Activated CD8-positive, alpha-beta T cell treated with anti-CD3 and anti-CD28 coated beads for 36 hours (primary cell): Measurements from ENCODE around the gene CCND2. TPM values are rescaled to one million over a fixed set of nuclear protein-coding genes. Genes with fewer than 3 reads are reported as not detected.

Experiments
- ATAC-seq: fragments of 200-7000 bp; cut with Tn5 transposase; one replicate; pipeline ENCODE4 v1.10.0; 2021; ENCODE audit warnings: mild to moderate bottlenecking, moderate library complexity
- CTCF ChIA-PET: fragments of 350-600 bp; sonication (Branson Sonifier 250); formaldehyde crosslinking; loops from one replicate; lab custom pipeline; 2021; ENCODE audit warnings: antibody characterized with exemption; lab: Charles Lee
- POLR2A ChIA-PET: fragments of 350-600 bp; sonication (Branson Sonifier 250); formaldehyde crosslinking; loops from one replicate; lab custom pipeline; 2021; ENCODE audit warnings: antibody characterized with exemption; lab: Charles Lee
- DNase-seq: peaks from one replicate; pipeline ENCODE4 v3.0.0-alpha.2; 2020
- H3K27ac Mint-ChIP-seq: one replicate; pipeline ENCODE4 v1.8.0; 2021; ENCODE audit warnings: mild to moderate bottlenecking, mixed read lengths
- H3K27me3 Mint-ChIP-seq: one replicate; pipeline ENCODE4 v1.8.0; 2021; ENCODE audit warnings: mixed read lengths
- H3K36me3 Mint-ChIP-seq: one replicate; pipeline ENCODE4 v1.8.0; 2021; ENCODE audit warnings: low read depth, mixed read lengths
- H3K4me1 Mint-ChIP-seq: one replicate; pipeline ENCODE4 v1.8.0; 2021; ENCODE audit warnings: low read depth, mixed read lengths
- H3K4me3 Mint-ChIP-seq: one replicate; pipeline ENCODE4 v1.8.0; 2021; ENCODE audit warnings: mild to moderate bottlenecking, moderate library complexity, mixed read lengths
- H3K9me3 Mint-ChIP-seq: one replicate; pipeline ENCODE4 v1.8.0; 2021; ENCODE audit warnings: mixed read lengths
- CTCF ChIP-seq: fragments of 200-600 bp; IDR thresholded peaks from one replicate; pipeline ENCODE4 v1.8.0; 2022; ENCODE audit warnings: antibody characterized with exemption, mild to moderate bottlenecking
- intact Hi-C: fragments of 100-400 bp; cut with micrococcal nuclease; formaldehyde crosslinking; loops from one replicate; pipeline ENCODE4 v1.10.0; 2022
- total RNA-seq, 2 experiments: library from RNA; stranded (reverse); gene quantifications; one replicate each; pipeline ENCODE4 v1.2.3, GENCODE V29; 2021

The CCND2 gene
- total RNA-seq, 2 experiments from 2014 or later: 617 to 639 TPM

GRCh38 chr12:4302881-4303280 lies 29.3 kb downstream of the CCND2 start:
- Mint-ChIP-seq H3K9me3 (no peaks in the 10 kb centered on the region), H3K27me3 (no peaks in the 10 kb centered on the region), H3K36me3 (peaks cover 83% of the 10 kb centered on the region), H3K27ac (peak overlapping the region; percentile 76), H3K4me3 (no peak overlapping the region), H3K4me1 (peaks cover 17% of the 10 kb centered on the region)
- ChIA-PET CTCF (interaction anchor here (3.7 kb wide), 1 partner anchor 418 kb away, joined by 12 read pairs; no protein-coding TSS in a partner anchor), POLR2A (interaction anchor here (1.0 to 6.5 kb wide), 2 partner anchors 9 to 10 kb away, joined by 4 to 69 read pairs; no protein-coding TSS in a partner anchor)
- no peak for DNase-seq
- no peak for TF ChIP-seq CTCF
- intact Hi-C loops: no loop called here
- no peak for ATAC-seq

- POLR2A ChIA-PET: interaction anchor here (0.6 to 6.5 kb wide), 3 partner anchors 11 to 17 kb away, joined by 4 to 69 read pairs (median 5); no protein-coding TSS in a partner anchor
- peak overlapping the region; percentile 35 for H3K27ac Mint-ChIP-seq
- peaks cover 83% of the 10 kb centered on the region for H3K36me3 Mint-ChIP-seq
- H3K27me3 Mint-ChIP-seq: no peaks in the 10 kb centered on the region
- intact Hi-C loops: no loop called here
- DNase-seq (no peak), ATAC-seq (no peak)
- no peaks in the 10 kb centered on the region for H3K9me3 Mint-ChIP-seq
- peaks cover 10% of the 10 kb centered on the region for H3K4me1 Mint-ChIP-seq
- CTCF ChIA-PET: interaction anchor here (3.7 kb wide), 1 partner anchor 419 kb away, joined by 12 read pairs; no protein-coding TSS in a partner anchor
- H3K4me3 Mint-ChIP-seq: no peak overlapping the region
- TF ChIP-seq CTCF: no peak
These were observed 30.2 kb downstream of the CCND2 start for GRCh38 chr12:4303750-4304149.

- Mint-ChIP-seq H3K27ac (peak overlapping the region; percentile 60), H3K4me1 (no peaks in the 10 kb centered on the region), H3K9me3 (no peaks in the 10 kb centered on the region), H3K27me3 (no peaks in the 10 kb centered on the region), H3K4me3 (no peak overlapping the region), H3K36me3 (peaks cover 63% of the 10 kb centered on the region)
- POLR2A ChIA-PET: interaction anchor here (0.9 to 6.5 kb wide), 3 partner anchors 11 to 38 kb away, joined by 3 to 69 read pairs (median 5); no protein-coding TSS in a partner anchor
- DNase-seq: no peak
- ATAC-seq: peak; percentile 54
- CTCF ChIA-PET: interaction anchor here (0.8 to 1.6 kb wide), 4 partner anchors 10 to 312 kb away, joined by 3 to 4 read pairs (median 3); no protein-coding TSS in a partner anchor
- no peak for TF ChIP-seq CTCF
- intact Hi-C loops: no loop called here
These were observed 34.2 kb downstream of the CCND2 start for GRCh38 chr12:4307593-4308333.

- intact Hi-C loops: no loop called here
- Mint-ChIP-seq H3K4me3 (no peak overlapping the region), H3K36me3 (peaks cover 56% of the 10 kb centered on the region), H3K27me3 (no peaks in the 10 kb centered on the region), H3K27ac (peak overlapping the region; percentile 60), H3K9me3 (no peaks in the 10 kb centered on the region), H3K4me1 (no peaks in the 10 kb centered on the region)
- ATAC-seq (no peak), DNase-seq (no peak)
- no peak for TF ChIP-seq CTCF
- ChIA-PET CTCF (interaction anchor here (0.8 to 1.6 kb wide), 3 partner anchors 10 to 45 kb away, joined by 3 to 4 read pairs (median 3); no protein-coding TSS in a partner anchor), POLR2A (interaction anchor here (6.5 kb wide), 1 partner anchor 16 kb away, joined by 69 read pairs; no protein-coding TSS in a partner anchor)
These were observed 34.9 kb downstream of the CCND2 start for GRCh38 chr12:4308334-4308950.
